Muscle of arm (tissue), 12 donors: ENCODE measurements around the gene FAM163B. TPM values are rescaled to one million over a fixed set of nuclear protein-coding genes. Genes with fewer than 3 reads are reported as not detected.
"Not testable (repeated sequence)": the region's sequence is repeated elsewhere in the genome, so short reads cannot be mapped to it uniquely, and the experiment has no call there.

ENCODE experiments used
- DNase-seq: peaks from one replicate; pipeline ENCODE4 v3.0.0-alpha.2; 2013
- polyA plus RNA-seq, 12 donors: library from polyadenylated mRNA; unstranded; fragments of 120-200 nt; gene quantifications; one replicate each; pipeline ENCODE4 v1.2.1, GENCODE V29; 2013; ENCODE audit not compliant: insufficient read length in 12 of 12

The FAM163B gene
- polyA plus RNA-seq, 12 donors = 0.15 to 0.24 (median 0.19) TPM; not detected in 9

- DNase-seq = no peak
These were observed 39.1 kb downstream of the FAM163B start for GRCh38 chr9:133569891-133570690.

GRCh38 chr9:133569121-133569785 lies 39.9 kb downstream of the FAM163B start:
- no peak for DNase-seq

GRCh38 chr9:133568186-133568585 lies 41.0 kb downstream of the FAM163B start:
- DNase-seq = no peak

- no peak for DNase-seq
These were observed 42.4 kb downstream of the FAM163B start for GRCh38 chr9:133566817-133567216.

- DNase-seq = no peak
These were observed 42.8 kb downstream of the FAM163B start for GRCh38 chr9:133566382-133566781.

GRCh38 chr9:133564451-133565116 lies 44.6 kb downstream of the FAM163B start:
- DNase-seq = peak; percentile 32

GRCh38 chr9:133563814-133564213 lies 45.4 kb downstream of the FAM163B start:
- DNase-seq = not testable (repeated sequence)

GRCh38 chr9:133563291-133563796 lies 45.8 kb downstream of the FAM163B start:
- DNase-seq = peak; percentile 48

GRCh38 chr9:133562611-133563290 lies 46.4 kb downstream of the FAM163B start:
- DNase-seq = no peak

GRCh38 chr9:133561976-133562554 lies 47.1 kb downstream of the FAM163B start:
- DNase-seq = no peak

- no peak for DNase-seq
These were observed 48.2 kb downstream of the FAM163B start for GRCh38 chr9:133560944-133561343.

GRCh38 chr9:133560311-133560710 lies 48.9 kb downstream of the FAM163B start:
- no peak for DNase-seq

GRCh38 chr9:133558191-133559126 lies 50.7 kb downstream of the FAM163B start:
- no peak for DNase-seq

- DNase-seq = no peak
These were observed 51.6 kb downstream of the FAM163B start for GRCh38 chr9:133557581-133557980.

- DNase-seq = no peak
These were observed 52.8 kb downstream of the FAM163B start for GRCh38 chr9:133556354-133556753.

GRCh38 chr9:133554729-133555128 lies 54.5 kb downstream of the FAM163B start:
- DNase-seq = no peak

- no peak for DNase-seq
These were observed 55.0 kb downstream of the FAM163B start for GRCh38 chr9:133553973-133554713.

- no peak for DNase-seq
These were observed 56.1 kb downstream of the FAM163B start for GRCh38 chr9:133553123-133553522.

- no peak for DNase-seq
These were observed 57.0 kb downstream of the FAM163B start for GRCh38 chr9:133552236-133552635.

GRCh38 chr9:133551446-133551845 lies 57.7 kb downstream of the FAM163B start:
- no peak for DNase-seq
